WTC11 (cell line): ENCODE measurements around the gene NTN4. TPM values are rescaled to one million over a fixed set of nuclear protein-coding genes. Genes with fewer than 3 reads are reported as not detected.

Source experiments
- ATAC-seq: fragments of 200-7000 bp; cut with Tn5 transposase; 2 replicates; pipeline ENCODE4 v1.10.0; 2021; ENCODE audit warnings: mild to moderate bottlenecking, moderate library complexity
- CTCF ChIA-PET: fragments of 300-600 bp; sonication (Branson Sonifier 250); formaldehyde crosslinking; loops from one replicate; lab custom pipeline; 2021; ENCODE audit warnings: antibody characterized with exemption; lab: Charles Lee
- POLR2A ChIA-PET: fragments of 350-600 bp; sonication (Branson Sonifier 250); formaldehyde crosslinking; loops from one replicate; lab custom pipeline; 2021; ENCODE audit warnings: antibody characterized with exemption; lab: Charles Lee
- DNase-seq: peaks from one replicate; pipeline ENCODE4 v3.0.0; 2021; ENCODE audit warnings: low spot score
- H3K27ac Mint-ChIP-seq: 2 replicates; pipeline ENCODE4 v1.8.0; 2021; ENCODE audit warnings: mixed read lengths
- H3K27me3 Mint-ChIP-seq: 2 replicates; pipeline ENCODE4 v1.8.0; 2021; ENCODE audit warnings: low read depth, mild to moderate bottlenecking, moderate library complexity, mixed read lengths
- H3K36me3 Mint-ChIP-seq: 2 replicates; pipeline ENCODE4 v1.8.0; 2021; ENCODE audit warnings: mixed read lengths
- H3K4me1 Mint-ChIP-seq: 2 replicates; pipeline ENCODE4 v1.8.0; 2022; ENCODE audit warnings: mixed read lengths
- H3K4me3 Mint-ChIP-seq: 2 replicates; pipeline ENCODE4 v1.8.0; 2021; ENCODE audit warnings: mild to moderate bottlenecking, moderate library complexity, mixed read lengths
- H3K9me3 Mint-ChIP-seq: 2 replicates; pipeline ENCODE4 v1.8.0; 2021; ENCODE audit warnings: mixed read lengths
- CREB1 ChIP-seq: sonication (generic); formaldehyde crosslinking; IDR thresholded peaks from 2 replicates; pipeline ENCODE4 v1.8.0; 2023; ENCODE audit warnings: mild to moderate bottlenecking, missing genetic modification reagents
- E2F4 ChIP-seq: sonication (generic); formaldehyde crosslinking; IDR thresholded peaks from 2 replicates; pipeline ENCODE4 v1.8.1; 2022; ENCODE audit warnings: low read depth, mild to moderate bottlenecking, moderate library complexity, missing genetic modification reagents, borderline replicate concordance
- ELF4 ChIP-seq: sonication (generic); formaldehyde crosslinking; IDR thresholded peaks from 2 replicates; pipeline ENCODE4 v1.8.1; 2022; ENCODE audit warnings: low read depth, mild to moderate bottlenecking, moderate library complexity, missing genetic modification reagents
- ESRRA ChIP-seq: sonication (generic); formaldehyde crosslinking; IDR thresholded peaks from 2 replicates; pipeline ENCODE4 v1.8.1; 2022; ENCODE audit warnings: mild to moderate bottlenecking, missing genetic modification reagents, borderline replicate concordance
- GRHL2 ChIP-seq: fragments of 250-450 bp; sonication (Bioruptor Pico); IDR thresholded peaks from 2 replicates; pipeline ENCODE4 v1.8.0; 2022; ENCODE audit warnings: mild to moderate bottlenecking, moderate library complexity; ENCODE audit not compliant: insufficient replicate concordance, severe bottlenecking
- JUN ChIP-seq: sonication (generic); formaldehyde crosslinking; IDR thresholded peaks from 2 replicates; pipeline ENCODE4 v1.8.0; 2023; ENCODE audit warnings: mild to moderate bottlenecking, missing genetic modification reagents
- KAT7 ChIP-seq: sonication (generic); formaldehyde crosslinking; IDR thresholded peaks from 2 replicates; pipeline ENCODE4 v1.8.1; 2023; ENCODE audit warnings: missing genetic modification reagents, mild to moderate bottlenecking, borderline replicate concordance
- MYBL2 ChIP-seq: sonication (generic); formaldehyde crosslinking; IDR thresholded peaks from 2 replicates; pipeline ENCODE4 v1.8.1; 2023; ENCODE audit warnings: mild to moderate bottlenecking, moderate library complexity, missing genetic modification reagents
- SMAD4 ChIP-seq: sonication (generic); formaldehyde crosslinking; IDR thresholded peaks from 2 replicates; pipeline ENCODE4 v1.8.0; 2022; ENCODE audit warnings: mild to moderate bottlenecking, missing genetic modification reagents
- TEAD4 ChIP-seq: sonication (generic); formaldehyde crosslinking; IDR thresholded peaks from 2 replicates; pipeline ENCODE4 v1.8.0; 2022; ENCODE audit warnings: mild to moderate bottlenecking, missing genetic modification reagents
- TP53 ChIP-seq: sonication (generic); formaldehyde crosslinking; IDR thresholded peaks from 2 replicates; pipeline ENCODE4 v1.8.1; 2023; ENCODE audit warnings: mild to moderate bottlenecking, missing genetic modification reagents
- ZBTB21 ChIP-seq: sonication (generic); formaldehyde crosslinking; IDR thresholded peaks from 2 replicates; pipeline ENCODE4 v1.8.1; 2023; ENCODE audit warnings: mild to moderate bottlenecking, missing genetic modification reagents, borderline replicate concordance
- ZNF121 ChIP-seq: sonication (generic); formaldehyde crosslinking; IDR thresholded peaks from 2 replicates; pipeline ENCODE4 v1.8.0; 2023; ENCODE audit warnings: missing genetic modification reagents
- ZNF138 ChIP-seq: sonication (generic); formaldehyde crosslinking; conservative IDR thresholded peaks from 2 replicates; pipeline ENCODE4 v1.8.1; 2022; ENCODE audit warnings: mild to moderate bottlenecking, moderate library complexity, missing genetic modification reagents
- ZNF219 ChIP-seq: sonication (generic); formaldehyde crosslinking; IDR thresholded peaks from 2 replicates; pipeline ENCODE4 v1.8.0; 2023; ENCODE audit warnings: missing genetic modification reagents, mild to moderate bottlenecking, borderline replicate concordance
- total RNA-seq: library from RNA; stranded (reverse); gene quantifications from 3 replicates; pipeline ENCODE4 v1.2.3, GENCODE V29; 2021
- TF ChIP-seq, protein P1 (sequence below): sonication (generic); formaldehyde crosslinking; IDR thresholded peaks from 2 replicates; pipeline ENCODE4 v1.8.1; 2022; ENCODE audit warnings: mild to moderate bottlenecking, missing genetic modification reagents, moderate library complexity, borderline replicate concordance
- TF ChIP-seq, protein P2 (sequence below): sonication (generic); formaldehyde crosslinking; IDR thresholded peaks from 2 replicates; pipeline ENCODE4 v1.8.0; 2023; ENCODE audit warnings: mild to moderate bottlenecking, missing genetic modification reagents
- TF ChIP-seq, protein P3 (sequence below): sonication (generic); formaldehyde crosslinking; IDR thresholded peaks from 2 replicates; pipeline ENCODE4 v1.8.0; 2022; ENCODE audit warnings: mild to moderate bottlenecking, missing genetic modification reagents
- TF ChIP-seq, protein P4 (sequence below): sonication (generic); formaldehyde crosslinking; IDR thresholded peaks from 2 replicates; pipeline ENCODE4 v1.8.0; 2023; ENCODE audit warnings: missing genetic modification reagents
- TF ChIP-seq, protein P5 (sequence below): sonication (generic); formaldehyde crosslinking; IDR thresholded peaks from 2 replicates; pipeline ENCODE4 v1.8.1; 2023; ENCODE audit warnings: mild to moderate bottlenecking, missing genetic modification reagents

NTN4 gene
- total RNA-seq, 1 experiment from 2014 or later: 2.7 TPM

- TF ChIP-seq, protein P1, sequence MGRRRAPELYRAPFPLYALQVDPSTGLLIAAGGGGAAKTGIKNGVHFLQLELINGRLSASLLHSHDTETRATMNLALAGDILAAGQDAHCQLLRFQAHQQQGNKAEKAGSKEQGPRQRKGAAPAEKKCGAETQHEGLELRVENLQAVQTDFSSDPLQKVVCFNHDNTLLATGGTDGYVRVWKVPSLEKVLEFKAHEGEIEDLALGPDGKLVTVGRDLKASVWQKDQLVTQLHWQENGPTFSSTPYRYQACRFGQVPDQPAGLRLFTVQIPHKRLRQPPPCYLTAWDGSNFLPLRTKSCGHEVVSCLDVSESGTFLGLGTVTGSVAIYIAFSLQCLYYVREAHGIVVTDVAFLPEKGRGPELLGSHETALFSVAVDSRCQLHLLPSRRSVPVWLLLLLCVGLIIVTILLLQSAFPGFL (CRISPR knock-in tag): no peak
- no peak for TF ChIP-seq TP53 (CRISPR knock-in tag)
- no peak for TF ChIP-seq JUN (CRISPR knock-in tag)
- TF ChIP-seq E2F4: no peak
- TF ChIP-seq, all 79 proteins: peak for 0
Measured at GRCh38 chr12:95764848-95765247, 25.7 kb downstream of the NTN4 start (continued).

- Mint-ChIP-seq H3K4me3 (no peak overlapping the region), H3K27ac (no peak overlapping the region), H3K4me1 (peaks cover 9% of the 10 kb centered on the region; the same call in 1 of the 2 replicates), H3K36me3 (no peaks in the 10 kb centered on the region), H3K9me3 (no peaks in the 10 kb centered on the region), H3K27me3 (no peaks in the 10 kb centered on the region; the same call in 1 of the 2 replicates)
- no peak for ATAC-seq
- POLR2A ChIA-PET: no interaction called here
- TF ChIP-seq, protein P2, sequence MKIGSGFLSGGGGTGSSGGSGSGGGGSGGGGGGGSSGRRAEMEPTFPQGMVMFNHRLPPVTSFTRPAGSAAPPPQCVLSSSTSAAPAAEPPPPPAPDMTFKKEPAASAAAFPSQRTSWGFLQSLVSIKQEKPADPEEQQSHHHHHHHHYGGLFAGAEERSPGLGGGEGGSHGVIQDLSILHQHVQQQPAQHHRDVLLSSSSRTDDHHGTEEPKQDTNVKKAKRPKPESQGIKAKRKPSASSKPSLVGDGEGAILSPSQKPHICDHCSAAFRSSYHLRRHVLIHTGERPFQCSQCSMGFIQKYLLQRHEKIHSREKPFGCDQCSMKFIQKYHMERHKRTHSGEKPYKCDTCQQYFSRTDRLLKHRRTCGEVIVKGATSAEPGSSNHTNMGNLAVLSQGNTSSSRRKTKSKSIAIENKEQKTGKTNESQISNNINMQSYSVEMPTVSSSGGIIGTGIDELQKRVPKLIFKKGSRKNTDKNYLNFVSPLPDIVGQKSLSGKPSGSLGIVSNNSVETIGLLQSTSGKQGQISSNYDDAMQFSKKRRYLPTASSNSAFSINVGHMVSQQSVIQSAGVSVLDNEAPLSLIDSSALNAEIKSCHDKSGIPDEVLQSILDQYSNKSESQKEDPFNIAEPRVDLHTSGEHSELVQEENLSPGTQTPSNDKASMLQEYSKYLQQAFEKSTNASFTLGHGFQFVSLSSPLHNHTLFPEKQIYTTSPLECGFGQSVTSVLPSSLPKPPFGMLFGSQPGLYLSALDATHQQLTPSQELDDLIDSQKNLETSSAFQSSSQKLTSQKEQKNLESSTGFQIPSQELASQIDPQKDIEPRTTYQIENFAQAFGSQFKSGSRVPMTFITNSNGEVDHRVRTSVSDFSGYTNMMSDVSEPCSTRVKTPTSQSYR (CRISPR knock-in tag): no peak
- TF ChIP-seq ZNF219 (CRISPR knock-in tag) (no peak), ELF4 (CRISPR knock-in tag) (no peak), TP53 (CRISPR knock-in tag) (no peak), GRHL2 (no peak), ZNF121 (CRISPR knock-in tag) (no peak), ZBTB21 (no peak), CREB1 (CRISPR knock-in tag) (no peak), MYBL2 (CRISPR knock-in tag) (no peak), JUN (CRISPR knock-in tag) (no peak), ZNF138 (CRISPR knock-in tag) (no peak), ESRRA (CRISPR knock-in tag) (no peak), SMAD4 (CRISPR knock-in tag) (no peak), KAT7 (CRISPR knock-in tag) (no peak), TEAD4 (CRISPR knock-in tag) (no peak)
- TF ChIP-seq, protein P1 (CRISPR knock-in tag): no peak
- TF ChIP-seq, protein P3, sequence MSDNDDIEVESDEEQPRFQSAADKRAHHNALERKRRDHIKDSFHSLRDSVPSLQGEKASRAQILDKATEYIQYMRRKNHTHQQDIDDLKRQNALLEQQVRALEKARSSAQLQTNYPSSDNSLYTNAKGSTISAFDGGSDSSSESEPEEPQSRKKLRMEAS (CRISPR knock-in tag): no peak
- TF ChIP-seq, protein P4, sequence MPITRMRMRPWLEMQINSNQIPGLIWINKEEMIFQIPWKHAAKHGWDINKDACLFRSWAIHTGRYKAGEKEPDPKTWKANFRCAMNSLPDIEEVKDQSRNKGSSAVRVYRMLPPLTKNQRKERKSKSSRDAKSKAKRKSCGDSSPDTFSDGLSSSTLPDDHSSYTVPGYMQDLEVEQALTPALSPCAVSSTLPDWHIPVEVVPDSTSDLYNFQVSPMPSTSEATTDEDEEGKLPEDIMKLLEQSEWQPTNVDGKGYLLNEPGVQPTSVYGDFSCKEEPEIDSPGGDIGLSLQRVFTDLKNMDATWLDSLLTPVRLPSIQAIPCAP (CRISPR knock-in tag): no peak
- TF ChIP-seq, protein P5, sequence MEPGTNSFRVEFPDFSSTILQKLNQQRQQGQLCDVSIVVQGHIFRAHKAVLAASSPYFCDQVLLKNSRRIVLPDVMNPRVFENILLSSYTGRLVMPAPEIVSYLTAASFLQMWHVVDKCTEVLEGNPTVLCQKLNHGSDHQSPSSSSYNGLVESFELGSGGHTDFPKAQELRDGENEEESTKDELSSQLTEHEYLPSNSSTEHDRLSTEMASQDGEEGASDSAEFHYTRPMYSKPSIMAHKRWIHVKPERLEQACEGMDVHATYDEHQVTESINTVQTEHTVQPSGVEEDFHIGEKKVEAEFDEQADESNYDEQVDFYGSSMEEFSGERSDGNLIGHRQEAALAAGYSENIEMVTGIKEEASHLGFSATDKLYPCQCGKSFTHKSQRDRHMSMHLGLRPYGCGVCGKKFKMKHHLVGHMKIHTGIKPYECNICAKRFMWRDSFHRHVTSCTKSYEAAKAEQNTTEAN (CRISPR knock-in tag): no peak
- CTCF ChIA-PET: no interaction called here
- DNase-seq: no peak
Measured at GRCh38 chr12:95763809-95764253, 26.7 kb downstream of the NTN4 start.
